NB4 (cell line): ENCODE measurements around the gene OR51A7.
"Not testable (repeated sequence)": the region's sequence is repeated elsewhere in the genome, so short reads cannot be mapped to it uniquely, and the experiment has no call there.

Experiments used
- DNase-seq: peaks from one replicate; pipeline ENCODE4 v3.0.0; 2010; ENCODE audit warnings: low read depth
- H3K4me3 ChIP-seq: one replicate; pipeline ENCODE4 v1.5.1; 2011; ENCODE audit warnings: mild to moderate bottlenecking, low read depth, low read length, moderate library complexity
- CTCF ChIP-seq: IDR thresholded peaks from one replicate; pipeline ENCODE4 v1.5.1; 2012; ENCODE audit warnings: low read depth, low read length
- MAX ChIP-seq: IDR thresholded peaks from 2 replicates; pipeline ENCODE4 v1.6.1; 2011; ENCODE audit warnings: low read depth, low read length
- MYC ChIP-seq: IDR thresholded peaks from 2 replicates; pipeline ENCODE4 v1.6.1; 2011; ENCODE audit warnings: low read depth, low read length
- POLR2A ChIP-seq: IDR thresholded peaks from 2 replicates; pipeline ENCODE4 v1.6.1; 2011; ENCODE audit warnings: mild to moderate bottlenecking; ENCODE audit not compliant: insufficient read length; ENCODE audit errors: extremely low read depth

Gene OR51A7

DNA sequence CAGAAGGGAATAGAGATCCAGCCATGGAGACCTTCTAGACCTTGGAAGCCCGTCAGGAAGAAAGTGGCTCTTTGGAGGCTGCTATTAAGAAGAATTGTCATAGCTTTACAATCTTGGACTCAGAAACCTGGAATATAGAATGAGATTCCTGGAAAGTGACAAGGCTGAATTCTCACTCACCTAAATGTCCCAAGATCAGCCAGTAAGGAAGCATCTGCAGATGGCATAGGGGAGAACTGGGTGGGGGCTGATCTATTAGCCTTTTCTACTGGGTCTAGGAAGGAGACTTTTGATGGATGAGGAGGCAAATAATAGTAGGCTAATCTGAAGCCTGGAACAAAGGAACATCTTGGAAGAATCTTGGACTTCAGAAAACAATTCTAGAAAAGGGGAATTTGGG lies 20.7 kb downstream of the OR51A7 start, which contains the start of gene OR51G1:
TSS of gene OR51G1 (minus strand) at position 101 of the 400 bp plus-strand sequence. CDS start at position 101, 0 bp downstream.
- no peak for DNase-seq
- H3K4me3 ChIP-seq = no peak within 1 kb of the TSS
- no peak for TF ChIP-seq CTCF
- TF ChIP-seq MAX = no peak
- no peak for TF ChIP-seq POLR2A
- TF ChIP-seq MYC = no peak

GRCh38 chr11:4926608-4927007 lies 23.0 kb downstream of the OR51A7 start:
- H3K4me3 ChIP-seq = no peak overlapping the region
- TF ChIP-seq POLR2A (no peak), MAX (no peak), CTCF (no peak), MYC (no peak)
- DNase-seq = no peak

DNA sequence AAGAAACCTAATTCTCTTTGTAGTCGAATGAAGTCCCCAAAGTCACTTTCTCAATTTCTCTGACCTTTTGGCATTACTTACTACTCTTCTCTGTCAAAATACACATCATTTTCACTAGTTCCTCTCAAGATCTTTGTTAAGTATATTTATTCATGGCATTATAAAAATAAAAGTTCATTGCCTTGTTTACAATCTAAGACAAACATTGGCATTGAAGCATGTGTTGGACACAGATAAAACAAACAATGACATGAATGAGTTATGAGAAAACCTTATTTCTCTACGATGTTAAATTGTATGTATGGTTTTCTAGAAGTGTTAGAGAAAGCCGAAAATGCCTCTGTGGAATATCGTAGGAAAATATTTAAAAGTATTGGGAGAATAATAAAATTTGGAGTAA lies 29.2 kb downstream of the OR51A7 start:
- H3K4me3 ChIP-seq = no peak overlapping the region
- no peak for TF ChIP-seq CTCF
- no peak for TF ChIP-seq MYC
- no peak for TF ChIP-seq POLR2A
- TF ChIP-seq MAX = no peak
- no peak for DNase-seq

GRCh38 chr11:4936745-4937144 lies 33.2 kb downstream of the OR51A7 start:
- TF ChIP-seq MAX (no peak), MYC (no peak), POLR2A (no peak), CTCF (no peak)
- DNase-seq = no peak

DNA sequence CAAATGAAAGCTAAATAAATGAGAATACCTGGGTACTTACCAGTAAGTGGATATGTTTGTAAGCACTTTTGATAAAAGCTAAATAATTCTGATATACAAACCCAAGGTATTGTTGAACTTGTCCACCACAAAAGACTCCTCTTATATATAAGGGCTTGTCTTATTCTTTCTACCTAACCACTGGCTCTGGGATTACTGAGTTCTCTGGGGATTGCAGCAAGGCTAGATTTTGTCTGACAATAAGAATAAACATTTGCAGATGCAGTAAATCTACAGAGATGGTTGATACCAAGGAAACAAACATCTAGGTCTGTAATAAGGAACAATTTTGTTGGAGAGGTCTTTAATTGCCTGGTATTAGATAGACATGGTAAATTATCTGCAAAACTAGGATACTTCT lies 43.9 kb downstream of the OR51A7 start, which contains the start of gene OR51A4:
TSS of gene OR51A4 (minus strand) at position 101 of the 400 bp plus-strand sequence. CDS start 505 bp downstream, outside the sequence.
- TF ChIP-seq MAX (no peak), POLR2A (no peak), MYC (no peak), CTCF (no peak)
- no peak within 1 kb of the TSS for H3K4me3 ChIP-seq
- DNase-seq = no peak

More at GRCh38 chr11:4936745-4937144, 33.2 kb downstream of the OR51A7 start:
- no peak overlapping the region for H3K4me3 ChIP-seq

DNA sequence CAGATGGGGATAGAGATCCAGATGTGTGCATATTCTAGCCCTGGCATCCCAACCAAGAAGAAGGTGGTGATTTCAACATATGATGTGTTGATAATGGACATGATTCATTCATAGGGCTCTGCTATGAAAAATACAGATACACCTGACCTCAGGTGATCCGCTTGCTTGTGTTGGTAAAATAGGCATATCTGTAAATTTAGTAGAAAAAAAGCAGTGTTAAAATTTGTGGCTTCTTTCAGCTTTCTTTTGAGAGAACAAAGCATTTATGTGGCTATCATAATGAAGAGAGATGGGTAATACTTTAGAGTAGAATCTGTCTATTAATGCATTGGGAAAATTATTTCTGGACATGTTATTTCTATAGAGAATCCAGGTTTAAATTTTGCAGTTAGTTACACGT lies 52.0 kb downstream of the OR51A7 start, which contains the start of gene OR51A2:
TSS of gene OR51A2 (minus strand) at position 101 of the 400 bp plus-strand sequence. CDS start at position 101, 0 bp downstream.
- not testable (repeated sequence) for H3K4me3 ChIP-seq

More for the DNA sequence above, 52.0 kb downstream of the OR51A7 start, which contains the start of gene OR51A2:
- not testable (repeated sequence) for DNase-seq
